ENCODE results near the gene CCDC61. TPM values are rescaled to one million over a fixed set of nuclear protein-coding genes. Genes with fewer than 3 reads are reported as not detected.

Gene CCDC61
- total and polyA plus RNA-seq, 2 of the 8 experiments (the other 6 are each of a cell fraction or from before 2014, with no cell fraction given) = 7.8 to 17.4 TPM

GRCh38 chr19:46009530-46010510 is 14.6 kb downstream of the CCDC61 start:
- no peak overlapping the region for H2BK120ac ChIP-seq (replicated peaks; ENCODE audit: low read depth, low read length)
- FAIRE-seq (peak; percentile 81), DNase-seq (ENCODE audit: low read depth in 1 of 2, low spot score in 2 of 2) (peak in 1 of 2 experiments; percentile 95)
- no peak overlapping the region for H3K14ac ChIP-seq (ENCODE audit: insufficient read length)
- H3K79me1 ChIP-seq (ENCODE audit: low read depth, low read length) = no peaks in the 10 kb centered on the region
- no peak overlapping the region for H2BK12ac ChIP-seq (ENCODE audit: low read depth, low read length)
- peak overlapping the region; percentile 5 for H4K91ac ChIP-seq (replicated peaks; ENCODE audit: insufficient read length, low read length)
- 66% methylated on average over 28 of the region's 28 CpGs; no CpG with 5 or more reads in 1 of the 2 experiments for WGBS, 2 experiments (ENCODE audit: extremely low coverage in 1 of 2, insufficient coverage in 1 of 2, insufficient read length in 1 of 2, insufficient replicate concordance in 2 of 2, low coverage in 1 of 2, low lambda C conversion rate in 2 of 2, missing lambda C conversion rate in 1 of 2)
- no peak overlapping the region for H3K23ac ChIP-seq (ENCODE audit: insufficient read length)
- no peak overlapping the region for H2BK15ac ChIP-seq (ENCODE audit: low read length)
- no peak overlapping the region for H3K4me3 ChIP-seq (ENCODE audit: extremely low read depth in 1 of 4, insufficient read depth in 2 of 4, low read depth in 3 of 4, low read length in 4 of 4)
- peaks cover 0 to 7% (median 6%) of the 10 kb centered on the region in 4 experiments; a peak in 4 of 7 replicates for H3K27me3 ChIP-seq (replicated peaks in 1 of 4; ENCODE audit: control insufficient read depth in 3 of 4, extremely low read depth in 1 of 4, insufficient read depth in 3 of 4, low read length in 3 of 4)
- H3K79me2 ChIP-seq (ENCODE audit: control insufficient read depth in 1 of 2, insufficient read depth in 2 of 2, low read length in 2 of 2) = no peaks in the 10 kb centered on the region
- ChIA-PET POLR2A (ENCODE audit: partially characterized antibody) (no interaction called here), CTCF (ENCODE audit: partially characterized antibody) (interaction anchor here (0.6 to 3.3 kb wide), 36 partner anchors 8 to 482 kb away, joined by 3 to 25 read pairs (median 4); partner anchors contain the start of genes CCDC61, MYPOP and NANOS2)
- H3K27ac ChIP-seq (ENCODE audit: low read depth, low read length) = no peak overlapping the region
- H3K9ac ChIP-seq (replicated peaks in 1 of 4; ENCODE audit: extremely low read depth in 1 of 4, low read depth in 3 of 4, low read length in 3 of 4) = no peak overlapping the region; a peak in 1 of 7 replicates
- H4K20me1 ChIP-seq (replicated peaks in 1 of 2; ENCODE audit: control insufficient read depth in 1 of 2, insufficient read depth in 2 of 2, low read length in 2 of 2) = peaks cover 5 to 8% of the 10 kb centered on the region in 2 experiments
- no peak overlapping the region for H2AK5ac ChIP-seq (ENCODE audit: low read depth, low read length)
- peak overlapping the region in 1 of 2 experiments; percentile 24; a peak in 1 of 4 replicates for H3K4me2 ChIP-seq (ENCODE audit: insufficient read depth in 1 of 2, low read depth in 2 of 2, low read length in 2 of 2)
- peaks cover 0 to 6% (median 5%) of the 10 kb centered on the region in 4 experiments; a peak in 5 of 7 replicates for H3K4me1 ChIP-seq (replicated peaks in 1 of 4; ENCODE audit: control insufficient read depth in 3 of 4, insufficient read depth in 4 of 4, low read length in 3 of 4)
- H3K18ac ChIP-seq (ENCODE audit: extremely low read depth, low read length) = peak overlapping the region; percentile 0; the same call in 1 of the 2 replicates
- H3K56ac ChIP-seq (replicated peaks; ENCODE audit: insufficient read length, low read depth, low read length) = no peak overlapping the region
- H3K4ac ChIP-seq (replicated peaks; ENCODE audit: insufficient read length, low read depth, low read length) = no peak overlapping the region
- H2BK5ac ChIP-seq (ENCODE audit: low read depth, low read length) = no peak overlapping the region; the same call in 1 of the 2 replicates
- peaks cover 4% of the 10 kb centered on the region; the same call in 1 of the 2 replicates for H3K23me2 ChIP-seq (ENCODE audit: low read depth, low read length)
- H3K9me3 ChIP-seq (ENCODE audit: insufficient read depth in 2 of 2, low read depth in 1 of 2, low read length in 1 of 2) = no peaks in the 10 kb centered on the region
- no peak overlapping the region for H4K5ac ChIP-seq (ENCODE audit: insufficient read length, low read depth, low read length)
- H4K8ac ChIP-seq (ENCODE audit: extremely low read depth, insufficient read depth, low read length) = peak overlapping the region; percentile 75
- peaks cover 0 to 7% (median 0%) of the 10 kb centered on the region in 4 experiments; a peak in 4 of 8 replicates for H3K36me3 ChIP-seq (ENCODE audit: control insufficient read depth in 2 of 4, insufficient read depth in 4 of 4, low read length in 3 of 4)
- H2BK20ac ChIP-seq (ENCODE audit: low read length) = no peak overlapping the region
- H2AFZ ChIP-seq (ENCODE audit: low read length) = no peak overlapping the region
- 0 out of 2 replicates have a peak, but pooled peaks have one; percentile 18 for TF ChIP-seq NRF1 (IDR thresholded peaks at IDR 0.05; ENCODE audit: low read depth, low read length)
- no peak for TF ChIP-seq TAF7 (optimal IDR thresholded peaks at IDR 0.05; ENCODE audit: borderline replicate concordance, low read depth, low read length)
- TF ChIP-seq HDAC6 (IDR thresholded peaks at IDR 0.05; ENCODE audit: low read depth, low read length) = no peak
- no peak for TF ChIP-seq CHD2 (IDR thresholded peaks at IDR 0.05; ENCODE audit: low read length)
- no peak for TF ChIP-seq KDM5A (IDR thresholded peaks at IDR 0.05; ENCODE audit: low read length)
- peak; percentile 61 to 72 for TF ChIP-seq RAD21 (IDR thresholded peaks at IDR 0.05 in 1 of 2, conservative IDR thresholded peaks at IDR 0.05 in 1 of 2; ENCODE audit: low read depth in 2 of 2, low read length in 2 of 2)
- TF ChIP-seq CTCF (IDR thresholded peaks at IDR 0.05; ENCODE audit: control extremely low read depth in 1 of 3, insufficient read depth in 1 of 3, low read depth in 1 of 3, low read length in 3 of 3) = peak; percentile 75 to 84 (median 82)

Data from H1 (cell line).